RWPE1 (cell line): ENCODE measurements around the gene KIF18A.

ENCODE experiments used
- CTCF ChIA-PET: fragments of 350-600 bp; sonication (Branson Sonifier 250); formaldehyde crosslinking; extraction: SDS; loops from one replicate; lab custom pipeline; 2021; lab: Yijun Ruan, JAX
- POLR2A ChIA-PET: fragments of 400-600 bp; formaldehyde crosslinking; extraction: SDS; loops from one replicate; lab custom pipeline; 2020; ENCODE audit warnings: antibody characterized with exemption; ENCODE audit not compliant: low non-redundant PET; lab: Yijun Ruan, JAX
- DNase-seq: peaks from one replicate; pipeline ENCODE4 v3.0.0; 2012; ENCODE audit warnings: low spot score
- H3K27ac ChIP-seq: fragments of 450-650 bp; 2 replicates; pipeline ENCODE4 v1.5.1; 2017
- CTCF ChIP-seq: fragments of 450-650 bp; conservative IDR thresholded peaks from 2 replicates; pipeline ENCODE4 v1.5.1; 2017; ENCODE audit warnings: low read depth, mild to moderate bottlenecking

The KIF18A gene

GRCh38 chr11:28038775-28039174, 69.2 kb downstream of the KIF18A start:
- DNase-seq = no peak
- POLR2A ChIA-PET = no interaction called here
- CTCF ChIA-PET = interaction anchor here (0.7 kb wide), 1 partner anchor 237 kb away, joined by 3 read pairs; no protein-coding TSS in a partner anchor
- no peak for TF ChIP-seq CTCF
- no peak overlapping the region for H3K27ac ChIP-seq

- no peak for DNase-seq
- no peak overlapping the region for H3K27ac ChIP-seq
- TF ChIP-seq CTCF = no peak
- ChIA-PET POLR2A (no interaction called here), CTCF (no interaction called here)
Observed at GRCh38 chr11:28026634-28027290, 81.2 kb downstream of the KIF18A start.

- ChIA-PET POLR2A (no interaction called here), CTCF (interaction anchor here (1.0 kb wide), 1 partner anchor 22 kb away, joined by 4 read pairs; no protein-coding TSS in a partner anchor)
- DNase-seq = no peak
- no peak for TF ChIP-seq CTCF
- H3K27ac ChIP-seq = no peak overlapping the region
Observed at GRCh38 chr11:28017816-28018215, 90.1 kb downstream of the KIF18A start.

- ChIA-PET POLR2A (no interaction called here), CTCF (no interaction called here)
- no peak for DNase-seq
- no peak for TF ChIP-seq CTCF
- H3K27ac ChIP-seq = no peak overlapping the region
Observed at GRCh38 chr11:28011813-28012212, 96.1 kb downstream of the KIF18A start.

GRCh38 chr11:28009996-28010395, 98.0 kb downstream of the KIF18A start:
- CTCF ChIA-PET = no interaction called here
- no peak for TF ChIP-seq CTCF
- no peak overlapping the region for H3K27ac ChIP-seq

GRCh38 chr11:28009388-28009787, 98.6 kb downstream of the KIF18A start:
- peak; percentile 30 for DNase-seq
- H3K27ac ChIP-seq = no peak overlapping the region
- TF ChIP-seq CTCF = no peak
- POLR2A ChIA-PET = no interaction called here
- CTCF ChIA-PET = no interaction called here

More at GRCh38 chr11:28009996-28010395, 98.0 kb downstream of the KIF18A start:
- POLR2A ChIA-PET = no interaction called here
- DNase-seq = no peak
